Liver (tissue), 9 donors: ENCODE measurements around the gene TUT7. TPM values are rescaled to one million over a fixed set of nuclear protein-coding genes. Genes with fewer than 3 reads are reported as not detected.

Source experiments
- DNase-seq: peaks from one replicate; pipeline ENCODE4 v3.0.0-alpha.2; 2017; ENCODE audit warnings: low spot score
- H3K27ac ChIP-seq, 2 donors: one replicate each; pipeline ENCODE4 v1.7.0; 2013; ENCODE audit warnings: inconsistent platforms in 2 of 2, low read length in 2 of 2, control low read depth in 1 of 2, low read depth in 1 of 2, mild to moderate bottlenecking in 1 of 2
- H3K27me3 ChIP-seq, 4 donors: one replicate each; pipeline versions ENCODE4 v1.6.1 to v1.7.0; 2013; ENCODE audit warnings: low read length in 3 of 4, inconsistent platforms in 1 of 4, mild to moderate bottlenecking in 1 of 4, moderate library complexity in 1 of 4; ENCODE audit not compliant: control insufficient read depth in 4 of 4, insufficient read depth in 4 of 4
- H3K36me3 ChIP-seq, 4 donors: one replicate each; pipeline versions ENCODE4 v1.6.1 to v1.7.0; 2013; ENCODE audit warnings: low read length in 3 of 4, mild to moderate bottlenecking in 3 of 4, low read depth in 1 of 4, moderate library complexity in 1 of 4; ENCODE audit not compliant: control insufficient read depth in 4 of 4, insufficient read depth in 3 of 4
- H3K4me1 ChIP-seq, 4 donors: one replicate each; pipeline versions ENCODE4 v1.6.1 to v1.7.0; 2013; ENCODE audit warnings: low read length in 3 of 4, mild to moderate bottlenecking in 3 of 4, moderate library complexity in 1 of 4; ENCODE audit not compliant: control insufficient read depth in 4 of 4, insufficient read depth in 4 of 4
- H3K4me3 ChIP-seq, 3 donors: one replicate each; pipeline versions ENCODE4 v1.6.1 to v1.7.0; 2013; ENCODE audit warnings: low read length in 3 of 3, control low read depth in 1 of 3, low read depth in 1 of 3, mild to moderate bottlenecking in 1 of 3
- H3K9ac ChIP-seq, 2 donors: one replicate each; pipeline ENCODE4 v1.7.0; 2013; ENCODE audit warnings: low read length in 2 of 2, mild to moderate bottlenecking in 2 of 2, moderate library complexity in 2 of 2, control low read depth in 1 of 2, low read depth in 1 of 2
- H3K9me3 ChIP-seq, 4 donors: one replicate each; pipeline versions ENCODE4 v1.6.1 to v1.7.0; 2013; ENCODE audit warnings: low read length in 3 of 4; ENCODE audit not compliant: control insufficient read depth in 4 of 4
- CTCF ChIP-seq: fragments of 150-350 bp; IDR thresholded peaks from 2 replicates; pipeline ENCODE4 v1.5.1; 2017; ENCODE audit warnings: improper control_type of control experiment, low read depth, low read length; ENCODE audit not compliant: missing input control
- FOXA1 ChIP-seq: IDR thresholded peaks from 2 replicates; pipeline ENCODE4 v1.6.1; 2016; ENCODE audit warnings: antibody characterized with exemption
- FOXA2 ChIP-seq: IDR thresholded peaks from 2 replicates; pipeline ENCODE4 v1.6.1; 2016; ENCODE audit warnings: antibody characterized with exemption
- GABPA ChIP-seq, 2 donors: IDR thresholded peaks in 1 of 2; conservative IDR thresholded peaks in 1 of 2; 2 replicates each; pipeline ENCODE4 v1.6.1; 2016; ENCODE audit warnings: antibody characterized with exemption in 2 of 2, mild to moderate bottlenecking in 1 of 2, moderate library complexity in 1 of 2
- HNF4A ChIP-seq, 2 donors: conservative IDR thresholded peaks; 2 replicates each; pipeline ENCODE4 v1.6.1; 2016; ENCODE audit warnings: antibody characterized with exemption in 2 of 2, mild to moderate bottlenecking in 2 of 2
- HNF4G ChIP-seq: IDR thresholded peaks from 2 replicates; pipeline ENCODE4 v1.6.1; 2016; ENCODE audit warnings: antibody characterized with exemption
- JUND ChIP-seq, 2 donors: IDR thresholded peaks; 2 replicates each; pipeline ENCODE4 v1.6.1; 2016; ENCODE audit warnings: antibody characterized with exemption in 2 of 2
- MAX ChIP-seq: IDR thresholded peaks from 2 replicates; pipeline ENCODE4 v1.6.1; 2016; ENCODE audit warnings: antibody characterized with exemption
- RAD21 ChIP-seq, 2 donors: IDR thresholded peaks; 2 replicates each; pipeline ENCODE4 v1.6.1; 2016; ENCODE audit warnings: antibody characterized with exemption in 2 of 2, mild to moderate bottlenecking in 2 of 2
- REST ChIP-seq: IDR thresholded peaks from 2 replicates; pipeline ENCODE4 v1.6.1; 2016; ENCODE audit warnings: antibody characterized with exemption, mild to moderate bottlenecking
- RXRA ChIP-seq, 2 donors: IDR thresholded peaks; 2 replicates each; pipeline ENCODE4 v1.6.1; 2017 to 2018; ENCODE audit warnings: antibody characterized with exemption in 2 of 2, mild to moderate bottlenecking in 1 of 2
- TAF1 ChIP-seq: conservative IDR thresholded peaks from 2 replicates; pipeline ENCODE4 v1.6.1; 2016; ENCODE audit warnings: antibody characterized with exemption, mild to moderate bottlenecking
- YY1 ChIP-seq: IDR thresholded peaks from 2 replicates; pipeline ENCODE4 v1.6.1; 2016; ENCODE audit warnings: antibody characterized with exemption, mild to moderate bottlenecking
- ZBTB33 ChIP-seq: IDR thresholded peaks from 2 replicates; pipeline ENCODE4 v1.6.1; 2016; ENCODE audit warnings: antibody characterized with exemption
- WGBS: extraction: QIAGEN DNeasy Blood & Tissue Kit; methylation state at CpG from one replicate; pipeline ENCODE4 v1.1.7; 2013; 5-methylcytosine and 5-hydroxymethylcytosine counted together
- polyA plus RNA-seq, 2 donors: library from polyadenylated mRNA; stranded (reverse) in 1 of 2; unstranded in 1 of 2; fragments of 200-250 nt in 1 of 2; fragments of >200 nt in 1 of 2; fragmentation: Nextera tagmentation in 1 of 2; extraction: Ambion mirVana in 1 of 2; gene quantifications; one replicate each; pipeline versions ENCODE4 v1.2.1 to v1.2.3, GENCODE V29; 2013 to 2015
- total RNA-seq, 2 donors: library from RNA; depleted of rRNA; stranded (reverse); fragments of >200 nt; gene quantifications; one replicate each; pipeline ENCODE4 v1.2.3, GENCODE V29; 2014
- donor health status: healthy.
- donor health status: healthy.
- donor health status: healthy.
- donor health status: healthy.
- donor health status: healthy.

TUT7 gene
- total and polyA plus RNA-seq, 4 donors = 10.7 to 34.6 (median 15.9) TPM

GRCh38 chr9:86280580-86280979 is 73.6 kb downstream of the TUT7 start:
- no peak overlapping the region for H3K9ac ChIP-seq
- H3K36me3 ChIP-seq = peaks cover 0 to 4% (median 1%) of the 10 kb centered on the region in 4 donors
- no peak overlapping the region for H3K27ac ChIP-seq
- H3K4me3 ChIP-seq = no peak overlapping the region
- no peaks in the 10 kb centered on the region for H3K27me3 ChIP-seq
- TF ChIP-seq FOXA2 (no peak), ZBTB33 (no peak), REST (no peak), HNF4A (conservative IDR thresholded peaks at IDR 0.05) (no peak)
- H3K4me1 ChIP-seq = peaks cover 7 to 24% (median 20%) of the 10 kb centered on the region in 4 donors
- 96% methylated on average over 7 of the region's 7 CpGs for WGBS
- DNase-seq = no peak
- H3K9me3 ChIP-seq = no peaks in the 10 kb centered on the region

GRCh38 chr9:86279839-86280238 is 74.4 kb downstream of the TUT7 start:
- no peak for DNase-seq
- WGBS = 98% methylated on average over 3 of the region's 3 CpGs
- peaks cover 7 to 24% (median 20%) of the 10 kb centered on the region in 4 donors for H3K4me1 ChIP-seq
- no peak overlapping the region for H3K9ac ChIP-seq
- TF ChIP-seq MAX = no peak
- no peak for TF ChIP-seq JUND (IDR thresholded peaks at IDR 0.05)
- TF ChIP-seq RXRA (IDR thresholded peaks at IDR 0.05) = no peak
- no peak for TF ChIP-seq CTCF
- no peak for TF ChIP-seq GABPA (IDR thresholded peaks at IDR 0.05 in 1 of 2, conservative IDR thresholded peaks at IDR 0.05 in 1 of 2)
- TF ChIP-seq TAF1 = no peak
- no peaks in the 10 kb centered on the region for H3K9me3 ChIP-seq
- no peak overlapping the region for H3K27ac ChIP-seq
- no peaks in the 10 kb centered on the region for H3K27me3 ChIP-seq
- H3K4me3 ChIP-seq = no peak overlapping the region
- peaks cover 0 to 4% (median 1%) of the 10 kb centered on the region in 4 donors for H3K36me3 ChIP-seq

- Histone ChIP-seq H3K36me3 (peaks cover 0 to 13% (median 10%) of the 10 kb centered on the region in 4 donors), H3K4me1 (peaks cover 7 to 17% (median 14%) of the 10 kb centered on the region in 4 donors), H3K27me3 (no peaks in the 10 kb centered on the region), H3K4me3 (no peak overlapping the region), H3K9me3 (no peaks in the 10 kb centered on the region), H3K27ac (no peak overlapping the region), H3K9ac (no peak overlapping the region)
- WGBS = 80% methylated on average over 1 of the region's 1 CpG
- DNase-seq = no peak
- no peak for TF ChIP-seq HNF4G
- no peak for TF ChIP-seq GABPA (IDR thresholded peaks at IDR 0.05 in 1 of 2, conservative IDR thresholded peaks at IDR 0.05 in 1 of 2)
- TF ChIP-seq ZBTB33 = no peak
- TF ChIP-seq CTCF = no peak
- no peak for TF ChIP-seq JUND (IDR thresholded peaks at IDR 0.05)
- TF ChIP-seq FOXA1 = no peak
- no peak for TF ChIP-seq YY1
- no peak for TF ChIP-seq RAD21 (IDR thresholded peaks at IDR 0.05)
- TF ChIP-seq FOXA2 = no peak
- no peak for TF ChIP-seq RXRA (IDR thresholded peaks at IDR 0.05)
Measured at GRCh38 chr9:86277072-86277471, 77.1 kb downstream of the TUT7 start.
